ENCODE results near the gene NFILZ. TPM values are rescaled to one million over a fixed set of nuclear protein-coding genes. Genes with fewer than 3 reads are reported as not detected.

Gene NFILZ
- total RNA-seq, 1 experiment from 2014 or later: not detected

DNA sequence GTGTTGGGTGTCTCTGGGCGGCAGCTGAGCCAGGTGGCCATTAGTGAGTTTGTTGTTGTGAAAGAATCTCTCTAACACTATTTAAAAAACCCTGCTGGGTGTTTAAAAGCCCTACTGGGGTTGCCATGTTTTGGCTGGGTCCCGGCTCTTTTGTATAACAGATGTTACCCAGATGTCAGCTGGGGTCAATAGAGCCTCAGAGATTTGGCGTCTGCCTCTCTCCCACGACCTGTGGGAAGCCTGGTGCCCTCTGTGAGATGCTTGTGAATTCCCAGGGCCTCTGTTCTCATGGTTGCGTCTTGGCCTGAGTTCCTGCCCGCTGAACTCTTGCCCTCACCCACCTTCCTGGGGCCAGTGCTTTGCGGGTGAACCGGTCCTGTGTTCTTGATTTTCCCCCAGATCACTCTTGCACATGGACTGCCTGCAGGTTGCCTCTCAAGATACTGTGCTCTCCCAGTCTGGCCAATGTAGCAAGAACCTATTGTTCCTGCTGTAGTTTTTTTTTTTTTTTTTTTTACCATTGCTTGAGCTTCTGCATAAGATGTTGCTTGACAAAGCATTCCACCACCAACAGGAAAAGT is 9.5 kb downstream of the NFILZ start:
- DNase-seq: no peak
- no peaks in the 10 kb centered on the region for H3K27me3 ChIP-seq (ENCODE audit: insufficient read depth, low read depth)
- H3K36me3 ChIP-seq (ENCODE audit: low read depth): no peaks in the 10 kb centered on the region
- TF ChIP-seq EZH2 (IDR thresholded peaks at IDR 0.05; ENCODE audit: low read depth): no peak
- TF ChIP-seq, protein P1, sequence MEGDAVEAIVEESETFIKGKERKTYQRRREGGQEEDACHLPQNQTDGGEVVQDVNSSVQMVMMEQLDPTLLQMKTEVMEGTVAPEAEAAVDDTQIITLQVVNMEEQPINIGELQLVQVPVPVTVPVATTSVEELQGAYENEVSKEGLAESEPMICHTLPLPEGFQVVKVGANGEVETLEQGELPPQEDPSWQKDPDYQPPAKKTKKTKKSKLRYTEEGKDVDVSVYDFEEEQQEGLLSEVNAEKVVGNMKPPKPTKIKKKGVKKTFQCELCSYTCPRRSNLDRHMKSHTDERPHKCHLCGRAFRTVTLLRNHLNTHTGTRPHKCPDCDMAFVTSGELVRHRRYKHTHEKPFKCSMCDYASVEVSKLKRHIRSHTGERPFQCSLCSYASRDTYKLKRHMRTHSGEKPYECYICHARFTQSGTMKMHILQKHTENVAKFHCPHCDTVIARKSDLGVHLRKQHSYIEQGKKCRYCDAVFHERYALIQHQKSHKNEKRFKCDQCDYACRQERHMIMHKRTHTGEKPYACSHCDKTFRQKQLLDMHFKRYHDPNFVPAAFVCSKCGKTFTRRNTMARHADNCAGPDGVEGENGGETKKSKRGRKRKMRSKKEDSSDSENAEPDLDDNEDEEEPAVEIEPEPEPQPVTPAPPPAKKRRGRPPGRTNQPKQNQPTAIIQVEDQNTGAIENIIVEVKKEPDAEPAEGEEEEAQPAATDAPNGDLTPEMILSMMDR (conservative IDR thresholded peaks at IDR 0.05): no peak
- no TSS peak for BruUV-seq (replicated peaks)
- CTCF ChIA-PET: no interaction called here
- intact Hi-C loops (cut with micrococcal nuclease; ENCODE audit: unreplicated experiment): no loop called here
- H3K4me3 ChIP-seq: no peak overlapping the region
- H3K4me2 ChIP-seq: no peak overlapping the region
- no peak overlapping the region for H2AFZ ChIP-seq
- no peaks in the 10 kb centered on the region for H3K79me2 ChIP-seq (ENCODE audit: low read depth)
- H4K20me1 ChIP-seq (ENCODE audit: insufficient read depth): no peaks in the 10 kb centered on the region
- POLR2A ChIA-PET (ENCODE audit: unreplicated experiment): no interaction called here
- no peak overlapping the region for H3K27ac ChIP-seq
- 0 out of 2 replicates have a peak, but pooled peaks cover 10% of the 10 kb centered on the region for H3F3A ChIP-seq (ENCODE audit: insufficient read depth, low read depth)
- H3K9me3 ChIP-seq (ENCODE audit: insufficient read depth, low read depth): no peaks in the 10 kb centered on the region; the same call in 1 of the 2 replicates
- H3K9me2 ChIP-seq (ENCODE audit: insufficient read depth): no peaks in the 10 kb centered on the region
- H3K4me1 ChIP-seq (replicated peaks; ENCODE audit: insufficient read depth): no peaks in the 10 kb centered on the region

DNA sequence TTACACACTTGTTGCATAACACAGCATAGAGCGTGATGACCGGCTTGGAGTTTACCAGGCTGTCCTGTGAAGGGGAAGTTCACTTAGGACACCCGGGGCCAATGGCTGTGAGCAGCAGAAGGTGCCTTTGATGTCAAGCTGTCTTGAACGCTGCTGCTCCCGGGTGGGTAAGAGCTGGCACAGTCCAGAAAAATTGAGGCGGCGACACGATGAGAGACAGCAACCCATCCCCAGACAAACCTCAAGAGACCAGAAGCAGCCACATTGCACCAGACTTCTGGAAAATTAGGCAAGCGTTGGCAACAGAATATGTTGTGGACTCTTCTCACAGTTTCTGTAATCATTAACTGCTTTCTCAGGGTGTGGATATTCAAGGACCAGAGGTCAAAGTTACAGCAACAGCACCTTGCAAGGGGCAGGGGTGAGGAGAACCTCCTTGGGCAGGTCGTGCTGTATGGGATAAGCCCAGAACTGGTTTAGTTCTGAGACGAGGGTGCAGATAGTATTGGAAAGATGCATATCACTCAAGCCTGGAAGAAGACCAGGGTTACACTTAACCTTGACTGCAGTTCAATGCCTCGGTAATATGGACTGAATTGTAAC is 10.1 kb downstream of the NFILZ start:
- no peak for TF ChIP-seq EZH2 (IDR thresholded peaks at IDR 0.05; ENCODE audit: low read depth)
- TF ChIP-seq, protein P1 (conservative IDR thresholded peaks at IDR 0.05): no peak
- H3K79me2 ChIP-seq (ENCODE audit: low read depth): no peaks in the 10 kb centered on the region
- DNase-seq: no peak
- no peaks in the 10 kb centered on the region for H3K9me2 ChIP-seq (ENCODE audit: insufficient read depth)
- H4K20me1 ChIP-seq (ENCODE audit: insufficient read depth): no peaks in the 10 kb centered on the region
- BruUV-seq (replicated peaks): no TSS peak
- no peak overlapping the region for H3K4me2 ChIP-seq
- H3K27ac ChIP-seq: no peak overlapping the region
- H3K36me3 ChIP-seq (ENCODE audit: low read depth): no peaks in the 10 kb centered on the region
- POLR2A ChIA-PET (ENCODE audit: unreplicated experiment): no interaction called here
- H3K4me3 ChIP-seq: no peak overlapping the region
- intact Hi-C loops (cut with micrococcal nuclease; ENCODE audit: unreplicated experiment): no loop called here
- 0 out of 2 replicates have a peak, but pooled peaks cover 8% of the 10 kb centered on the region for H3F3A ChIP-seq (ENCODE audit: insufficient read depth, low read depth)
- CTCF ChIA-PET: no interaction called here
- no peak overlapping the region for H2AFZ ChIP-seq
- H3K9me3 ChIP-seq (ENCODE audit: insufficient read depth, low read depth): no peaks in the 10 kb centered on the region; the same call in 1 of the 2 replicates
- H3K27me3 ChIP-seq (ENCODE audit: insufficient read depth, low read depth): no peaks in the 10 kb centered on the region
- H3K4me1 ChIP-seq (replicated peaks; ENCODE audit: insufficient read depth): no peaks in the 10 kb centered on the region

DNA sequence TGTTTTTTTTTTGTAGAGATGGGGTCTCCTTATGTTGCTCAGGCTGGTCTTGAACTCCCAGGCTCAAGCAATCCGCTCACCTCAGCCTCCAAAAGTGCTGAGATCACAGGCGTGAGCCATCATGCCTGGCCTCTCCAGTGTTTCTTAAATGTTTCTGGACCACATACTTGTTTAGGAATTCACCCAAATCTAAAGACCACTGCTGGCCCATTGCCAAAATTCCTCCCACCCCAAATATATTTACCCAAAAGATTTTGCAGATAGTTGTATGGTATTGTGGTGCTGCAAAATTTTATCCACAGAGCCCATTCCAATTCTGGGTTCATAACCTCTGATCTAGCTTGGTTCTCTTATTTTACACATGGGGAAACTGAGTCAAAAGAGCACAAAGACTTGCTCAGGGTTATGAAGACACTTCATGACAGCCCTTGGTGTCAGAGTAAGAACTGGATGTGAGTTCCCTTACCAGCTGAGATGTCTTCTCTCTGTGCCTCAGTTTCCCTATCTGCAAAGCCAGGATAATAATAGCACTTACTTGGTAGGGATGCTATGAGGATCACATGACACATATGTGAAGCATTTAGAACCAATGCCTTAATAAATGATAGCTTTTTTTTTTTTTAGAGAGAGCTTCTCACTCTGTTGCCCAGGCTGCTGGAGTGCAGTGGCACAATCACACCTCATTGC is 10.9 kb downstream of the NFILZ start:
- Histone ChIP-seq H3K4me2 (no peak overlapping the region), H3K4me3 (no peak overlapping the region), H3K36me3 (ENCODE audit: low read depth) (no peaks in the 10 kb centered on the region), H2AFZ (no peak overlapping the region), H4K20me1 (ENCODE audit: insufficient read depth) (no peaks in the 10 kb centered on the region), H3K27me3 (ENCODE audit: insufficient read depth, low read depth) (peaks cover 4% of the 10 kb centered on the region; the same call in 1 of the 2 replicates), H3K79me2 (ENCODE audit: low read depth) (no peaks in the 10 kb centered on the region), H3K9me2 (ENCODE audit: insufficient read depth) (no peaks in the 10 kb centered on the region), H3K4me1 (replicated peaks; ENCODE audit: insufficient read depth) (no peaks in the 10 kb centered on the region), H3K27ac (no peak overlapping the region), H3F3A (ENCODE audit: insufficient read depth, low read depth) (0 out of 2 replicates have a peak, but pooled peaks cover 3% of the 10 kb centered on the region), H3K9me3 (ENCODE audit: insufficient read depth, low read depth) (no peaks in the 10 kb centered on the region; the same call in 1 of the 2 replicates)
- POLR2A ChIA-PET (ENCODE audit: unreplicated experiment): no interaction called here
- no peak for TF ChIP-seq EZH2 (IDR thresholded peaks at IDR 0.05; ENCODE audit: low read depth)
- TF ChIP-seq, protein P1 (conservative IDR thresholded peaks at IDR 0.05): no peak
- CTCF ChIA-PET: no interaction called here
- no peak for DNase-seq
- intact Hi-C loops (cut with micrococcal nuclease; ENCODE audit: unreplicated experiment): no loop called here
- BruUV-seq (replicated peaks): no TSS peak
